HG03064 (cell line): ENCODE measurements around the gene SEC61B.
"Not testable (repeated sequence)": the region's sequence is repeated elsewhere in the genome, so short reads cannot be mapped to it uniquely, and the experiment has no call there.

Experiments used
- ATAC-seq: cut with Tn5 transposase; IDR thresholded peaks from one replicate; pipeline ENCODE4 v1.9.1; 2021; ENCODE audit warnings: low read depth; ENCODE audit not compliant: unreplicated experiment

Gene SEC61B

DNA sequence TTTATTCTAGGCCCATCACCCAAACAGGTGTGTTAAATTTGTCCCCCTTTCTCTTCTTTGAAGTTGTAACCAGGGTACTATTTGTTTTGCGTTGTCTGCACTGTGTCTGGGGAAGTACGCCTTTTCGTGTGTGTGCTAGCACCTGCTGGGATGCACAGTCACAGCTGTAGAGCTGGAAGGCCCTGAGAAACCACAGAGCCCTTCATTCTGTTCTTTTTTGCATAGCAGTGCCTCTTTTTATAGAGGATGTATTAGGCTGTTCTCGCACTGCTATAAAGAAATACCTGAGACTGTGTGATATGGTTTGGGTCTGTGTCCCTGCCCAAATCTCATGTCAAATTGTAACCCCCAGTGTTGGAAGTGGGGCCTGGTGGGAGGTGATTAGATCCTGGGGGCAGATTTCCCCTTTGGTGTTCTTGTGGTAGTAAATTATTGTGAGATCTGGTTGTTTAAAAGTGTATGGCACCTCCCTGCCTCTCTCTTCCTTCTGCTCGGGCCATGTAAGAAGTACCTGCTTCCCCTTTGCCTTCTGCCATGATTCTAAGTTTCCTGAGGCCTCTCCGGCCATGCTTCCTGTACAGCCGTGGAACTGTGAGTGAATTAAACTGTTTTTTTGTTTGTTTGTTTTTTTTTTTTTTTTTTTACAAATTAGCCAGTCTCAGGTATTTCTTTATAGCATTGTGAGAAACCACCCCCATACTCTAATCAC, 14.0 kb downstream of the SEC61B start:
- peak; percentile 97 for ATAC-seq

- ATAC-seq, result no peak
Measured at GRCh38 chr9:99237356-99237755, 15.3 kb downstream of the SEC61B start.

- ATAC-seq, result not testable (repeated sequence)
Measured at GRCh38 chr9:99237849-99238248, 15.8 kb downstream of the SEC61B start.

- ATAC-seq, result no peak
Measured at GRCh38 chr9:99238331-99238730, 16.2 kb downstream of the SEC61B start.

DNA sequence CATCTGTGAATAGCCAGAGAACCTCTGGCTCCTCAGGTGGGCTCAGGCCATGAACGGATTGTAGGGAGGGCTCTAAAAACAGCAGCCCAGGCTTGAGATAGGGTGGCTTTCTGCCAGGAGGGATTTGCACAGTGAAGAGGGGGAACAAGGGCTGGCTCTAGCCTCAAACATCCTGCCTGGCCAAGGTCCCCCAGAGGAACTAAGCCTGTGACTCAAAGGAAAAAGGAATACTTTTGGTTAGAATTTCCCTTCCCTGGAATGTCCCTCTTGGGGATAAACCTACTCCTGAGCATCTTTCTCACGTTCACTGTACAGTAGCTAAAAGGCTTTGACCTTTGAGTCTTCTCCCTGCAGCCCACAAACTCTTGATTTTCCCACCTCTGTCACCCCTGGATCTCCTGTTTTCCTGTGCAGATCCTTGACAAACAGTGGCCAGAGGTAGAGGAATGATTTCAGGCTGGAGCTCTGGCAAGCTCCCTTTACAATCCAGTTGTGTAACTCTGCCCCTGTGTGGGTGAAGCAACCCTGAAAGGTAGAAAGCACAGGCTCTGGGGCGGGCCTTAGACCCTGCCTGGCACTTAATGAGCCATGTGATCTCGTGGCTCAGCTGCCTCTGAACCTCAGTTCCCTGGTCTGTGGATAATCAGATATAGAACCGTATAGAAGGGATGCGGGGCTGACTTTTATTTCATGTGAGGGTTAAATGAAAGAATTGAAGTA, 17.4 kb downstream of the SEC61B start:
- no peak for ATAC-seq

GRCh38 chr9:99241106-99241505, 19.0 kb downstream of the SEC61B start:
- no peak for ATAC-seq

DNA sequence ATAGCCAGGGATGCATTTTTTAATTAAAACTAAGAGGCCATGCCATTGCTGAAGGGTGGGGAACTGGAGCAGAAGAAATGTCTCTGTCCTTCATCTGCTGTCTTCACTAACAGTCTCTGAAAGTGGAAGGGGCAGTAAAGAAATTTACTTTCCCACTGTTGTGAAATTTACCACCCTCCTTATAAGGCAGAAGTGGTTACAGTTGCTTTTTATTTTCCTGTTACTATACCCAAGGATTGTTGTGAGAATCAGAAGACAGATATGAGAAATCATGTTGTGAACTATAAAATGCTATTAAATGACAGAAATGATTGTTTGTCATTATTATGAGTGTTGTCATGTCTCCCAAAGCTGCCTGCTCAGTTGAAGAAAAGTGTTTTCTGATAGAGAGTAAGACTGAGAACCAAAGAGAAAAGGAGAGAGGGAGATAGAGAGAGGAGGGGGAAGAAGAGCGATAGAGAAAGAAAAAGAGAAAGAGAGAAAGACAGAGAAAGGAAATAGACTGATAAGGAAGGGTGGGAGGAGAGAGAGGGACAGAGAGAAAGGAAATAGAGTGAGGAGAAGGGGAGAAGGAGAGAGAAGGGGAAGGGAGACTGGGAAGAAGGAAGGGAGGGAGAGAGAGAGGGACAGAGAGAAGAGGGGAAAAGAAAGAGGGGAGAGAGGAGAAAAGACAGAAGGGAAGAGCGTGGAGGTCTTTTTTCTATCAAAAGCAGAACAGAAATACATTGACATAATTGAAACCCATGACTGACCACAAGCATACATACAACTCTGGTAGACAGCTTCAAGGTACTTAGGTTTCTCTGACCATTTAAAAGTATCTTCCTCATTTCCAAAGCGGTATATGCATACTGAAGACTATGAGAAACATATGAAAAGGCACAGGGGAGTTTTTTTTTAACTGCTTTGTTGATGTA, 22.5 kb downstream of the SEC61B start:
- ATAC-seq, result peak; percentile 84

DNA sequence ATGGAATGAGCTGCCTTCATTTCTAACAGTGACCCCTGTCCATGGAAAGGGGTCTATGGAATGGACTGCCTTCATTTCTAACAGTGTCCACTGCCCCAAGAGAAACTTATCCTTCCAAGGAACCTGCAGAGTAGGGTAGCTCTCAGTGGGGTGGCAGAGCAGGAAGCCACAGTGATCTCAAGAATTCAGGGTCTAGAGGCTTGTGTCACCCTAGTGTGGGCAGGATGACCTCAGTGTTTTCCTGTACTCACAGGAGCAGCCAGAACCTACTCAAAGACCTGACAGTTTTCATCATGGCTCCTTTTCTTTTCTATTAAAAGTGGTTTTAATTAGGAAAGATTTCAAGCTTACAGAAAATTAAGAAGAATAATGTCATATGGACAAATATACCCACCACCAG, 27.5 kb downstream of the SEC61B start:
- no peak for ATAC-seq

DNA sequence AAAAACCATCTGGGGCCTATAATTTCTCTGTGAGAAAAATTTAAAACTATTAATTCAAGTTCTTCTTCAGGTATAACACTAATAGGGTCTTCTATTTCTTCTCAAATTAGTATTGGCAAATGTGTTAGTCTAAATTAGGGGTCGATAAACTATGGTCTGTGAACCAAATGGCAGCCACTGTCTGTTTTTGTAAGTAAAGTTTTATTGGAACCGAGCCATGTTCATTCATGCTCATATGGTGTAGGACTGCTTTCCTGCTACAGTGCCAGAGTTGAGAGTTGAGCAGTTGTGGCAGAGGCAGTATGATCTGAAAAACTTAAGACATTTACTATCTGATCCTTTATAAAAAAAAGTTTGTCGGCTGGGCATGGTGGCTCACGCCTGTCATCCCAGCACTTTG, 29.1 kb downstream of the SEC61B start:
- ATAC-seq, result no peak

DNA sequence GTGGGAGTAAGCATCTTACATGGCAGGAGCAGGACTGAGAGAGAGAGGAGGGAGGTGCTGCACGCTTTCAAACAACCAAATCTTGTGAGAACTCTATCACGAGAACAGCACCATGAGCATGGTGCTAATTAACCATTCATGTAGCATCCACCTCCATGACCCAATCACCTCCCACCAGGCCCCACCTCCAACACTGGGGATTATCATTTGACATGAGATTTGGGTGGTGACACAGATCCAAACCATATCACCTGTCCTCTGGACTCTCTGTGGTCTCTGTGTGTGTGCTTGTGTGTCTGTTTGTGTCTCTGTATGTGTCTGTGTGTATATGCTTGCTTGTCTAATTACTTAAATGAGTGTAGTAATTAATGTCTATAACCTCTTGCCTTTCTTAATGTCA, 31.1 kb downstream of the SEC61B start:
- peak; percentile 31 for ATAC-seq

DNA sequence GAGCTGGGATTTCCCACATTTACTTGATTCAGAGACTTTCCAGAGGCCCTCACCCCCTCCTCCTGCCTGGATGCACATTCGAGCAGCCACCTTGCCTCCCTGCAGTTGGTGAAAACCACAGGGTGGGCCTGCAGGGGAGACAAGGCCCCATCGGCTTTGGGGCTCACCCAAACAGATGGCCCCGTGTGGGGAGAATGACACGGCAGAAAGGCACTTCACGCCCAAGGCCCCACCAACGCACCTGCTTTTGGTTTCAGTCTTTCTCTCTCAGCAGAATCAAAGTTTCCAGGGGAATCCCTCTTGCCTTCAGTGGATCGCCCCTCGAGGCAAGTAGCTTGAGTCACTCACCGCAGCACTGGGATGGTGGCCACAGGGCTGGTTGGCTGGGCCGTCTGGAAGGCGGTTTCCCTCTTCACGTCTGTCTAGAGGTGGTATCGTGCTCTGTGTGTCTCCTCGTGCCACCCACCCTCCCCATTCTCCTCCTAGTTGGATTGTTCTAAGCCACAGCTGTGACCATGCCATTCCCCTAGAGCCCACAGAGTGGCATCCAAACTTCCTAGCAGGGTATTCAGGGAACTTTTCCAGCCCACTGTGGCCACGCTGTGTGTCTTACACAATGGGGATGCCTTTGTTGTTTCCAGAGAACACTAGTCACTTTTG, 31.8 kb downstream of the SEC61B start:
- ATAC-seq, result peak; percentile 84

DNA sequence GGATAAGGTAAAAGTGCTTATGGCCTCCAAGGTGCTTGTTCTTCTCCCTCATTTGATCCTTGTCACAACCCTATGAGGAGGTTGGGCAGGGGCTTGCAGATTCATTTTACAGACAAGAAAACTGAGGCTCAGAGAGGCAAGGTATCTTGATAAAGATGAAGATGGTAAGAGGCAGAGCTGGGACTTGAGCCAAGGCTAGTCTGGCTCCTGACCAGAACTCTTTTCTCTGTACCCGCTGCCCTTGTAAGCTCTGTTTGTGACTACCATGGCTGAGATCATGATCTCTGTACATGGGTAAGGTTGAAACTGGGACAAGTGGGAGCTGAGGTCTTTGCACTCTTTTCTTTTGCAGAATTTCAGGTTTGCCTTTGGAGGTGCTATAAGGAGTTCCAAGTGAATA, 33.6 kb downstream of the SEC61B start:
- ATAC-seq, result no peak

DNA sequence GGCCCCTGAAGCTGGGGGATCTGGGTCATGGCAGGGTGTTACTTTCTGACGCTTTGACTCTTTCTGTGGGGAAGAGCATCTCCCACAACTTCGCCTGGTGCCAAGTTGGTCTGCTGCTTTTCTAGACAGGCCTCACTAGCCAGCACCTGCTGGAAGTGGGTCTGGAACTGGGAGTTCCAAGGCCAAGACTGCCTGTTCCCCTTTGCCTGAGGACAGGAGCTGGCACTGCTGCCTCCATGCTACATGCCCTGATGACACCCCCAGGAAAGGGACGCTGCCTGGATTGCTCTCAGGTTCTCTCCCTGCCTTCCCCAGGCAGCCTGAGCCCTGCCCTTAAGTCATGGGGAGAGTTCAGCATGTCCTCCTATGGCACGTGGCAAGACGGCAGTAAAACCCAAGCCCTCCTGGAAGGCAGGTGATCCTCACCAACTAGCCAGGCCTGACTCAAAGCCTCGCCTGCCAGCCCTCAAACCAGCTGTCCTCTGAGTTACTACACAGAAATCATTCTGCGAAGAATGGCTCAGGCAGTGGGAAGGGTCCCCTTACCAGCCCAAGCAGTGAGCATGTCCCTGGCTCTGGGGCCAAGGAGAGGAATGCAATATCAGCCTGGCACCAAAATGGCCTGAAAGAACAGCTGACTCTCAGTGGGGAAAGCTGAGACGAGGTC, 35.8 kb downstream of the SEC61B start:
- ATAC-seq, result no peak

DNA sequence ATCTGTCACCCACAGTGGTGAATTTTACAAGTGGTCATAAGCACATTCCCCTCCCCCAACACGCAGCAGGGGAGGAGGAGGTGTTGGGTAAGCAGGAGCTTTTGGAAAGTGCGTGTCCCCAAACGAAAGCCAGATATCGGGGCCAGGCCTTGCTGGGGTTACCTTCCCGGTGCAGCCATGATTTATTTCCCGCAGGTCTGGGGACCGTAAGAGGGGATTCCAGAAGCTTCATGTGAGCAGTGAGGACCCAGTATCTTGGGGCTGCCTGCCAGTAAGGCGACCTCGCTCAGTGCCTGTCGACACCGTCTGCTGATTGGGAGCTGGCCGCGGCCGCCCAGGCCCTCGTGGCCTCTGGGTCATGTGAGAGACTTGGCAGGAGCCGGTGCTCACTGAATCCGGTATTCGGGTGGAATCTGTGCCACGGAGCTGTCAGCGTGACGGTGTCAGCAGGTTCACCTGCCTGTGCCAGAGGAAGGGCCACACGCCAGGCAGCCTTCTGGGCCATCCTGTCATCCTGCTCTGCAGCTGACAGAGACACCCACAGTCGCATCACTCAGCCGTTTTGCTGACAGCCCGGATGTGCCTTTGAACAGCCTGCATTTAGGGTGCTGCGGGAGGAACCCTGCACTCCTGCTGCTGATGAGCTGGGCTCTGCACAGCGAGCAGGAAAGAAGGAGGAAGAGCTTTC, 37.3 kb downstream of the SEC61B start:
- ATAC-seq, result no peak

DNA sequence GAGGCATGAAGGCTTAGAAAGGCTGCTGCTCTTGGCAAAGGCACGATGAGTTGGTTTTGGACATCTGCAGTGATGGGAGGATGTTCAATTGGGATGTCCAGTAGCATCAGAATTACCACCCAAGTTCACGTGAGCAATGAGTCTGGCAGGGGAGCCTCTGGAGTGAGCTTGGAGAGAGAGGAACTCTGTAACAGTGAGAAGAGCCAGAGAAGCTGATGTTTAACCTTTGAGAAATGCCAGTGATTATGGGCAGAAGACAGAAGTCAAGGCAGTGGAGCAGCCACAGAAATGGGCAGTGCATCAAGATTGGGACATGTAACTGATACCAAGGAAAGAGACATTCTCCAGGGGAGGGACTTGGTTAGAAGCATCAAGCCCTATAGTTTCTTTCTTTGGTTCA, 39.8 kb downstream of the SEC61B start:
- ATAC-seq, result no peak

DNA sequence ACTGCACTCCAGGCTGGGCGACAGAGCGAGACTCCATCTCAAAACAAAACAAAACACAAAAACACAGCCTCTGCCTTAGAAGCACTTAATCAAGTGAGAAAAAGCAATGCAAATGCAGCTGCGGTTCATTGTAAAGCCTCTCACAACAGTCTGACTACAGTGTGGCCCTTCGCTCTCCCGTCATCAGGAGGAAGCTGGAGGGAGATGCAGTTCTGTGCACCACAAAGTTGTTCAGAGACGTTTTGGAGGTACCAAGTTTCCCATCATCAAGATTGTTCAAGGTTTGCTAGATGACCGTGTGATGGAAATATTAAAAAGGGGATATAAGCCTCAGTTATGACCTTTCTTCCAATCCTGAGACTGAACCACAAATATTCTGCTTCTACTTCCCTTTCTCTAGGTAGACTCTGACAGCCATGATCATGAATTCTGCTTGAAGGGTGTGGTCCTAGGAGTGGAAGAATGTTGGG, 40.9 kb downstream of the SEC61B start:
- ATAC-seq, result peak; percentile 48

GRCh38 chr9:99264070-99264680, 42.1 kb downstream of the SEC61B start:
- no peak for ATAC-seq

- no peak for ATAC-seq
Measured at GRCh38 chr9:99265691-99266090, 43.6 kb downstream of the SEC61B start.
